GM19025 (cell line): Measurements from ENCODE around the gene CTNNA1.

ENCODE experiments used
- ATAC-seq: cut with Tn5 transposase; IDR thresholded peaks from one replicate; pipeline ENCODE4 v1.9.1; 2021; ENCODE audit warnings: mild to moderate bottlenecking, low read depth, moderate library complexity; ENCODE audit not compliant: unreplicated experiment

CTNNA1 gene

DNA sequence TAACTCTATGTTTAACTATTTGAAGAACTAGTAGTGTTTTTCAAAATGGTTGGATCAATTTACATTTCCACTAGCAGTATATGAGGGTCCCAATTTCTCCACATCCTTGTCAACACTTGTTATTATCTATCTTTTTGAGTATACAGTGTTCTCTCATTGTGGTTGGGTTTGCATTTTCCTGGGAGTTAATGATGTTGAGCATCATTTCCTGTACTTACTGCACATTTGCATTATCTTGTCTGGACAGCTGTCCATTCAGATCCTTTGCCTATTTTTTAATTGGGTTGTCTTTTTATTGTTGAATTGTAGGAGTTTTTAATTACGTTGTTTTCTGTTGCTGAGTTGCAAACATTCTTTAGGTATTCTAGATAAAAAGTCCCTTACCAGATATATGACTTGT is 225.4 kb downstream of the CTNNA1 start:
- ATAC-seq, result no peak

DNA sequence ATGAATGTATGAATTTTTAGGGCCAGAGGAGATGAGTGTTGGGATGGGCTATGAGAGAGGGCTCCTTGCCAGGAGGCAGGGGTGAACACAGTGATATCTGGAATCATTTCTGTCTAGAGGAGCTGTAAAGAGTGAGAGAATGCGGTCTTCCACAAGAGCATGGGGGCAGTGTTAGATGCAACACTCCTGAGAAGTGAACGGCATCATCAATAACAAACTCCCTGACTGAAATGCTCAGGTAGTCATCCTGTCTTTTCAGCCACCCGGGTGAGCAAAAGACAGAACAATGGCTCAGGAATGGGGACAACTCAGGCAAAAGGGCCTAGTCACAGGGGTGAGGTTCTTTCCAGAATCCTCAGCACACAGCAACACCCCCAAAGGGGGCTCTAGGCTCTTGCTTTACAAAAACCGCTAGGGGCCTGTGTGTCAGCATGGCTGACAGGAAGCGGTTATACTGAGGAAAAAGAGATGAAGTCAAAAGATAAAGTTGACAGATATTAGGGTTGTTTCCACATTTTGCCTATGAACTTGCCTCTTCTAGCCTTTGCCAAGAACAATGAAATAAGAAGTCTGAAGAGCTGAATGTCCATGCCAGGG is 226.6 kb downstream of the CTNNA1 start:
- no peak for ATAC-seq

DNA sequence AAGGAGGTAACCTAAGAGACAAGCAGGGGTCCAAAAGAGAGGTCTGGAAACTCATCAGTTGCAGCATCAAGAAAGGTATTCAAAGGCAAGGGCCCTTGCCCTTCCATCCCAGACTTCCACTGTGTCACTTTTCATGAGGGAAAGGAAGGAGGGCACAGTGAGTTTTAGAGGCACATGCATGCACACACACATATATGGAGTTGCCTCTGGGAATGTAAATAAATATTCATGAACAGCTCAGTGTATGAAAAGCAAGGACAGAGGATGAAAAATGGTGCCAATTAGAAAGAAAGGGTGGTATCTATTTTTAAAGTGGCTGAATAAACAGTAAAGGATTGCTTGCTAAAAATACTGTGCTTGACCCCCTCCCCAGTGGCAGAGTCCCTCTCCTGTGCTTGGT is 227.2 kb downstream of the CTNNA1 start:
- ATAC-seq, result no peak

DNA sequence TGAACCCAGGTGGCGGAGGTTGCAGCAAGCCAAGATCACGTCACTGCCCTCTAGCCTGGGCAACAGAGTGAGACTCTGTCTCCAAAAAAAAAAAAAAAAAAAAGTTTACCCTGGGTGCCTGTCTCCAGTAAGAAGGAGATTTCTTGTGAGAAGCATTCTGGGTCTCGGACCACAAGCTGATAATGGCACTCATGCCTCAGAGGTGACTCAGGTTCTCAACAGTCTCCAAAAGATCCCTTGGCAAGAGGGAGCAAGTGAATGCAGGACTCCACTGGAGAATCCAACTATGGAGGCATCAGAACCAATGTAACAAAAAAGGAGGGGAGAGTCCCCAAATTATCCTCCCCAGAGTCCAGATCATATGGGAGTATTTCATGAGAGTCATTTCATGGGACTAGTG is 227.9 kb downstream of the CTNNA1 start:
- no peak for ATAC-seq

DNA sequence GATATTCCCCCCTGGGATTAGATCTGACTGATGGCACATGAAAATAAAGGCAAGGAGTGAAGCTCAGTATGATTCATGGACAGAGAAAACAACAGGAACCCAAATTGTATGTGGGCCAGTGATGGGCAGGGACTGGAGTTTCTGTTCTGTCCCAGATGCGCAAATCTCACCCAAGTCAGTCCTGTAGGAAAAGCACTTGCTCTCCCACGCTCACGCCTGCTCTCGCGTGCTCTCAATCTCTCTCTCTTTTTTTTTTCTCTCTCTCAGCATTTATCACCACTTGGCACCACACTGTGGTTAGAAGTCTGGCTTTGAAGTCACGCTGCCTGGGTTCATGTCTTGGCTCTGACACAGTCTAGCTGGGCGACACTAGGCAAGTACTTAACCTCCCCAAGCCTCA is 228.4 kb downstream of the CTNNA1 start:
- no peak for ATAC-seq

DNA sequence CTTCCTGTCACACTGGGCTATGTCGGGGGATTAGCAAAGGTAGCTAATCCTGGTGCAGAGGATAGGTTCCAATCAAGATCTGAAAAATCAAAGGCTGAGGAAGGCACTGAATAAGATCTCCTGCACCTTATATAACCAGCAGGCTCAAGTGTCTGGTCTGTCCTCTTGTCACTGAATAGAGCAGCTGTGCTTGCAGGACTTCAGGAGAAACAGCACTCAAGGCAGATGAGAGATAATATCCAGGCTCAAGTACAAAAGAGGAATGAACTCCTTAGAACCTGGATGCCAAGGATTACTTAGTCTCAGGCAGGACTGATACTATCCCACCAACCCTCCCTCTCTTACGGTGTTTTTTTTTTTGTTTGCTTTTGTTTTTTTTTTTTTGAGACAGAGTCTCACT is 230.8 kb downstream of the CTNNA1 start:
- no peak for ATAC-seq
